Stimulated activated CD4-positive, alpha-beta T cell treated with anti-CD3 and anti-CD28 coated beads, Interleukin-15, amount 100 ng/mL, for 48 hours (primary cell): ENCODE measurements around the gene ANKRD62.
"Not testable (repeated sequence)": the region's sequence is repeated elsewhere in the genome, so short reads cannot be mapped to it uniquely, and the experiment has no call there.

Source experiments
- DNase-seq, 2 donors: peaks; one replicate each; pipeline ENCODE4 v3.0.0-alpha.2; 2020; ENCODE audit warnings: low read depth in 2 of 2

The ANKRD62 gene

GRCh38 chr18:12099160-12099559, 5.5 kb downstream of the ANKRD62 start:
- DNase-seq, result no peak

- DNase-seq, result no peak
These were observed 7.6 kb downstream of the ANKRD62 start for GRCh38 chr18:12101266-12101665.

- DNase-seq, result no peak
These were observed 8.6 kb downstream of the ANKRD62 start for GRCh38 chr18:12102136-12102842.

GRCh38 chr18:12106471-12106870, 12.8 kb downstream of the ANKRD62 start:
- no peak for DNase-seq

- DNase-seq, result no peak
These were observed 16.2 kb downstream of the ANKRD62 start for GRCh38 chr18:12109836-12110235.

- DNase-seq, result no peak
These were observed 20.5 kb downstream of the ANKRD62 start for GRCh38 chr18:12113999-12114646.

GRCh38 chr18:12119358-12119757, 25.7 kb downstream of the ANKRD62 start:
- no peak for DNase-seq

GRCh38 chr18:12121175-12122042, 27.8 kb downstream of the ANKRD62 start:
- no peak for DNase-seq

GRCh38 chr18:12122043-12122389, 28.4 kb downstream of the ANKRD62 start:
- DNase-seq, result not testable (repeated sequence)

GRCh38 chr18:12127647-12128046, 34.0 kb downstream of the ANKRD62 start:
- not testable (repeated sequence) for DNase-seq

GRCh38 chr18:12138831-12139230, 45.2 kb downstream of the ANKRD62 start:
- DNase-seq, result not testable (repeated sequence)

GRCh38 chr18:12140866-12141265, 47.2 kb downstream of the ANKRD62 start:
- DNase-seq, result not testable (repeated sequence)

- not testable (repeated sequence) for DNase-seq
These were observed 48.1 kb downstream of the ANKRD62 start for GRCh38 chr18:12141778-12142177.

GRCh38 chr18:12149431-12149830, 55.8 kb downstream of the ANKRD62 start:
- DNase-seq, result not testable (repeated sequence)

GRCh38 chr18:12154361-12154760, 60.7 kb downstream of the ANKRD62 start:
- DNase-seq, result no peak

GRCh38 chr18:12155996-12156395, 62.4 kb downstream of the ANKRD62 start:
- no peak for DNase-seq

GRCh38 chr18:12159446-12159845, 65.8 kb downstream of the ANKRD62 start:
- no peak for DNase-seq

GRCh38 chr18:12162786-12163185, 69.1 kb downstream of the ANKRD62 start:
- no peak for DNase-seq

- DNase-seq, result no peak
These were observed 71.6 kb downstream of the ANKRD62 start for GRCh38 chr18:12165038-12165768.
